ENCODE results near the gene NEK4.

DNA sequence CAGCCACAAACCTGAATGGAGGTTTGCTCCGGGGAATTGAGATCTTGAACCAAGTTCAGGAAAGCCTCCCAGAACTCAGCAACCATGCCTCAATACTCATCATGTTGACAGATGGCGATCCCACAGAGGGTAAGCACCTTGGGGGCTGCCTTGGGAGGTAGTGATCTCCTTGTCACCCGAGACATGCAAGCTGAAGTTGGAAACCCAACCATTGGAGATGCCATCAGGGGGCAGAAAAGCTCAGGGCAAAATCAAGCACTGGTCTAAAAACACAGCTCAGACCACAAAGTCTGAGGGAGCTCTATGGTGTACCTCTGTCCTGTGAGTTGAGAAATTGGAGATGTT lies 12.4 kb upstream of the NEK4 start:
- TF ChIP-seq CTCF (optimal IDR thresholded peaks at IDR 0.05 in 1 of 3, IDR thresholded peaks at IDR 0.05 in 1 of 3, conservative IDR thresholded peaks at IDR 0.05 in 1 of 3; ENCODE audit: extremely low read depth in 1 of 3, insufficient read depth in 2 of 3, low read length in 3 of 3): no peak
- no peak for TF ChIP-seq EZH2 (IDR thresholded peaks at IDR 0.05; ENCODE audit: low read length)
